Epithelial cell of proximal tubule (primary cell): Measurements from ENCODE around the gene AKR1E2. TPM values are rescaled to one million over a fixed set of nuclear protein-coding genes. Genes with fewer than 3 reads are reported as not detected.

ENCODE experiments used
- DNase-seq: peaks from one replicate; pipeline ENCODE4 v3.0.0-alpha.2; 2011; ENCODE audit warnings: low read depth
- H3K4me3 ChIP-seq: 2 replicates; pipeline ENCODE4 v1.5.1; 2011; ENCODE audit warnings: low read depth, mild to moderate bottlenecking, low read length
- total RNA-seq: library from RNA; depleted of rRNA; stranded (reverse); fragments of >200 nt; gene quantifications from 2 replicates; pipeline ENCODE4 v1.2.3, GENCODE V29; 2015
- TF ChIP-seq, protein P1 (sequence below): conservative IDR thresholded peaks from 2 replicates; pipeline ENCODE4 v1.5.1; 2012; ENCODE audit warnings: low read depth, mild to moderate bottlenecking, low read length

The AKR1E2 gene
- total RNA-seq, 1 donor from 2014 or later = 2.2 TPM

DNA sequence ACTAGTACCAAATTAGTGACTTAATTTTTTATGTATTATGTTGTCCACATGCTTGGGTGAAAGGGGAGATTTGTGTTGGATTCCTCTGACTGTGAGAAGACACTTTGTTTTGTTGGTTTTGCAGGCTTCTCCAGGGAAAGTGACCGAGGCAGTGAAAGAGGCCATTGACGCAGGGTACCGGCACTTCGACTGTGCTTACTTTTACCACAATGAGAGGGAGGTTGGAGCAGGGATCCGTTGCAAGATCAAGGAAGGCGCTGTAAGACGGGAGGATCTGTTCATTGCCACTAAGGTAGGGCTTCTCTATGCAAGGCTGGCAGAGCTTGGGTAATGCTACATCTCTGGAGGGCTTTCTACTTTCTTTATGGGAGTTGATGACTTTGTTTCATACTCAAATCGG, 4.5 kb downstream of the AKR1E2 start:
- TF ChIP-seq, protein P1, sequence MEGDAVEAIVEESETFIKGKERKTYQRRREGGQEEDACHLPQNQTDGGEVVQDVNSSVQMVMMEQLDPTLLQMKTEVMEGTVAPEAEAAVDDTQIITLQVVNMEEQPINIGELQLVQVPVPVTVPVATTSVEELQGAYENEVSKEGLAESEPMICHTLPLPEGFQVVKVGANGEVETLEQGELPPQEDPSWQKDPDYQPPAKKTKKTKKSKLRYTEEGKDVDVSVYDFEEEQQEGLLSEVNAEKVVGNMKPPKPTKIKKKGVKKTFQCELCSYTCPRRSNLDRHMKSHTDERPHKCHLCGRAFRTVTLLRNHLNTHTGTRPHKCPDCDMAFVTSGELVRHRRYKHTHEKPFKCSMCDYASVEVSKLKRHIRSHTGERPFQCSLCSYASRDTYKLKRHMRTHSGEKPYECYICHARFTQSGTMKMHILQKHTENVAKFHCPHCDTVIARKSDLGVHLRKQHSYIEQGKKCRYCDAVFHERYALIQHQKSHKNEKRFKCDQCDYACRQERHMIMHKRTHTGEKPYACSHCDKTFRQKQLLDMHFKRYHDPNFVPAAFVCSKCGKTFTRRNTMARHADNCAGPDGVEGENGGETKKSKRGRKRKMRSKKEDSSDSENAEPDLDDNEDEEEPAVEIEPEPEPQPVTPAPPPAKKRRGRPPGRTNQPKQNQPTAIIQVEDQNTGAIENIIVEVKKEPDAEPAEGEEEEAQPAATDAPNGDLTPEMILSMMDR = no peak
- no peak for DNase-seq
- H3K4me3 ChIP-seq = no peak overlapping the region

DNA sequence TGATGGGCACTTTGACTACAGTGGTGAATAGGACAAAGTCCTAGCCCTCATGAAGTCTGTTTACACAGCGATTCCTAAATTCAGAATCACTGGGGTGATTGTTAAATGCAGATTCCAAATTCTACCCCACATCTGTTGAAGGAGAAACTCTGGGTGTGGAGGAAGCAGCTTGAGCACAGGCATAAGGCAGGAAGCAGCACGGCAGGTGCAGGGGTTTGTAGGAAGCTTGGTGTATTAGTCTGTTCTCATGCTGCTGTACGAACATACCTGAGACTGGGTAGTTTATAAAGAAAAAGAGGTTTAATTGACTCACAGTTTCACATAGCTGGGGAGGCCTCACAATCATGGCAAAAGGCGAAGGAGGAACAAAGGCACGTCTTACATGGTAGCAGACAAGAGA, 5.1 kb downstream of the AKR1E2 start:
- TF ChIP-seq, protein P1 = no peak
- no peak overlapping the region for H3K4me3 ChIP-seq
- DNase-seq = no peak

DNA sequence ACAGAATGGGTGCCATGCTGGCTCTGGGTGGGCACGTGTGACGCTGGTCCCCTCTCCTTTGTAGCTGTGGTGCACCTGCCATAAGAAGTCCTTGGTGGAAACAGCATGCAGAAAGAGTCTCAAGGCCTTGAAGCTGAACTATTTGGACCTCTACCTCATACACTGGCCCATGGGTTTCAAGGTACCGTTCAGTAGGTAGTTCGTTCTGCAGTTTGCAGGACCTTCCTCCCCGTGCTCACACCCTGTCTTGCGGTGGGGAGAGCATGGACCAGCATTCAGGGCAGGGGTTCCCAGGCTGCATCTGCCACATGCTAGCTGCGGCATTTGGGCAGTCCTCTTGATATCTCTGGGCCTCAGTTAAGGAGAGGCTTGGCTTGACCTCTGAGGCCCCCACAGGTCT, 7.3 kb downstream of the AKR1E2 start:
- no peak overlapping the region for H3K4me3 ChIP-seq
- no peak for DNase-seq
- TF ChIP-seq, protein P1 = no peak

DNA sequence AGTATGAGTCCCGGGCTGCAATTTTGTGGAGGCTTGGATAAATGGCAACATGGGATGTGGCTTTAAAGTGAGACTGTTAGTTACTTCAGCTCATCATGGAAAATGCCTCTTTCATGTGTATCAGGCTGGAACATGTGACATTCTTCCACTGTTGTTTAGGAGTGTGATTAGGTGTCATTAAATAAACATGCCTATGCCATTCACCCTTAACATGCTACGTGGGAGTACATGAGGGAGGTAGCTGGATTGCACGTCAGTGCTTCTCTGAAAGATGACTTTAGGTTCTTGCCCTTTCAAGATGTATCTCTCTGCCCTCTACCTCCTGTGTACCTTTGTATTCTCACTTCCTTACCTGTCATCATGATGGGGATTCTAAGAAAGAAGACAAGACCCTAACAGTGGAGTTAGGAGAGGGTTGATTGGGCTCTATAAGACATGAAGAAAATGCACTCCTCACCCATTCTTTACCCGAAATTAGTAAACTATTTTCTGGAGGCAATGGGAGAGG, 8.9 kb downstream of the AKR1E2 start:
- TF ChIP-seq, protein P1 = no peak
- DNase-seq = no peak

DNA sequence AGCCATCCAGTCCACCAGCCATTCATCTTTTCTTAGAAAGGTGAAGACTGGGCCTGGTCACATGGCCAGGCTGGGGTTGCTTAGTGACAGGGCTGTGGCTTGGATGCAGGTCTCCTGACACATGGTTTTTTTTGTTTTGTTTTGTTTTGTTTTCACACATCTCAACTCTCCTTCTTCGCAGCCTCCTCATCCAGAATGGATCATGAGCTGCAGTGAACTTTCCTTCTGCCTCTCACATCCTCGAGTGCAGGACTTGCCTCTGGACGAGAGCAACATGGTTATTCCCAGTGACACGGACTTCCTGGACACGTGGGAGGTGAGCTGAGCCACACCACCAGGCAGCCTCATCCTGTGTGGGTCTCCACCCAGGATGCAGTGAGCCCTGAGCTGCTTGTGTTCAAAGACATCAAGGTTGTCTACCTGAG, 9.5 kb downstream of the AKR1E2 start:
- no peak for DNase-seq
- TF ChIP-seq, protein P1 = no peak
- no peak overlapping the region for H3K4me3 ChIP-seq

More for the DNA sequence above, 8.9 kb downstream of the AKR1E2 start:
- H3K4me3 ChIP-seq = no peak overlapping the region

DNA sequence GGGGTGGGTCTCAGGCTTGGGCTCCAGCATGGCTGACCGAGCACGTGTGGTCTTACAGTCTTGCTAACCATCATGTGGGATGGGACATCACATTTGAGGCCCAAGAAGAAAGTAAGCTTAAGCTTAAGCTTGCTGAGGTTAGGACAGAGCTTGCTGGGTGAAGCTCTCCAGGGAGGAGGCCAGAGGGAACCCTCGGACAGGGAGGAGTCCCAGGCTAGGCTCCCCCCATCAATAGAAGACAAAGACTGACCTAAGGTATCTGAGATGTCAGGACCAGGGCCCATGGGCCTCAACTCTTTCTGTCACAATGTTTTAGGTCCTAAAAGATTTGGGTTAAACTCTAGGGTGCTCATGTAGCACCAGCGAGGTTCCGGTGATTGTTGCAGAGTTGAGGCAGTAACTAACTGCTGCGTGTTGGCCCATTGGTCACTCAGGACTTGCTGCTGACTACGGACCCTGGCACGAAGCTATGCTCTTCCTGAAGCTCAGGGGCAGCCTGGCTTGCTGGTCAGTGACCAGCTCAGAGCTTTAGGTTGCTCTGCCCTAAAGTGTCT, 10.5 kb downstream of the AKR1E2 start:
- no peak overlapping the region for H3K4me3 ChIP-seq
- TF ChIP-seq, protein P1 = no peak
- DNase-seq = no peak

DNA sequence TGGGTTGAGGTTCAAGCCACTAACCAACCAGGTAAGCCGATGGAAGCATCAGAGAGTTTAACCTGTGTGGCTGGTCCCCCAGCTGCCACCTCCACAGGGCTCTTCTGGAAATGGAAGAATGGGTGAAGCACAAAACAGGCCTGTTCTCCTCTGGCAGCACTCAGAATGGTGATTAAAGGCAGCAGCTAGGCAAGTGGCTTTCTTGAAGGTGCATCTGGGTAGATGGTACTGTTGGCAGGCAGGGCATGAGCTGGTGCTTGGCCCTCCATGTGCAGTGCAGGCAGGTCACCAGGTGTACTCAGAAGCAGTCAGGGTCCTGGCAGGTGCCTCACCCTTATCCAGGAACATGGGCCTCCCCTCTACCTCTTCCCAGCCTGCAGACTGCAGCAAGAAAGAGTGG, 11.5 kb downstream of the AKR1E2 start:
- DNase-seq = no peak
- TF ChIP-seq, protein P1 = no peak
- no peak overlapping the region for H3K4me3 ChIP-seq
